Fibroblast of skin of back (primary cell): ENCODE results near the gene TACC2.

ENCODE experiments used
- DNase-seq: peaks from one replicate; pipeline ENCODE4 v3.0.0-alpha.2; 2013

The TACC2 gene

GRCh38 chr10:122171302-122172075, 182.5 kb downstream of the TACC2 start:
- DNase-seq = no peak

- no peak for DNase-seq
Observed at GRCh38 chr10:122172361-122173008, 183.5 kb downstream of the TACC2 start.

- no peak for DNase-seq
Observed at GRCh38 chr10:122173337-122173736, 184.4 kb downstream of the TACC2 start.

- DNase-seq = no peak
Observed at GRCh38 chr10:122173766-122174435, 184.9 kb downstream of the TACC2 start.

- no peak for DNase-seq
Observed at GRCh38 chr10:122176232-122177213, 187.6 kb downstream of the TACC2 start.

GRCh38 chr10:122178655-122179054, 189.7 kb downstream of the TACC2 start:
- no peak for DNase-seq

GRCh38 chr10:122181041-122181732, 192.2 kb downstream of the TACC2 start:
- peak; percentile 59 for DNase-seq

- DNase-seq = no peak
Observed at GRCh38 chr10:122181876-122182275, 192.9 kb downstream of the TACC2 start.

GRCh38 chr10:122182308-122182707, 193.3 kb downstream of the TACC2 start:
- DNase-seq = no peak

- DNase-seq = no peak
Observed at GRCh38 chr10:122184254-122184653, 195.3 kb downstream of the TACC2 start.

- no peak for DNase-seq
Observed at GRCh38 chr10:122185643-122186042, 196.7 kb downstream of the TACC2 start.

GRCh38 chr10:122186816-122187810, 198.2 kb downstream of the TACC2 start:
- no peak for DNase-seq

- no peak for DNase-seq
Observed at GRCh38 chr10:122188706-122189105, 199.7 kb downstream of the TACC2 start.

- DNase-seq = no peak
Observed at GRCh38 chr10:122189185-122189584, 200.2 kb downstream of the TACC2 start.

- no peak for DNase-seq
Observed at GRCh38 chr10:122190176-122190943, 201.4 kb downstream of the TACC2 start.

- no peak for DNase-seq
Observed at GRCh38 chr10:122191936-122192541, 203.1 kb downstream of the TACC2 start.

- no peak for DNase-seq
Observed at GRCh38 chr10:122194251-122194650, 205.3 kb downstream of the TACC2 start.

- no peak for DNase-seq
Observed at GRCh38 chr10:122196218-122196617, 207.3 kb downstream of the TACC2 start.

- no peak for DNase-seq
Observed at GRCh38 chr10:122197611-122198222, 208.8 kb downstream of the TACC2 start.
